Osteocyte (in vitro differentiated cells): ENCODE measurements around the gene MYO16. TPM values are rescaled to one million over a fixed set of nuclear protein-coding genes. Genes with fewer than 3 reads are reported as not detected.

Source experiments
- DNase-seq: peaks from one replicate; pipeline ENCODE4 v3.0.0; 2021; ENCODE audit warnings: mixed read lengths; ENCODE audit not compliant: unreplicated experiment; ENCODE audit errors: extremely low spot score
- H3K27ac Mint-ChIP-seq: one replicate; pipeline ENCODE4 v1.8.0; 2021; ENCODE audit warnings: mild to moderate bottlenecking, mixed read lengths; ENCODE audit not compliant: unreplicated experiment
- H3K27me3 Mint-ChIP-seq: one replicate; pipeline ENCODE4 v1.8.0; 2021; ENCODE audit warnings: mixed read lengths; ENCODE audit not compliant: unreplicated experiment
- H3K36me3 Mint-ChIP-seq: one replicate; pipeline ENCODE4 v1.8.0; 2021; ENCODE audit warnings: mixed read lengths; ENCODE audit not compliant: unreplicated experiment
- H3K4me1 Mint-ChIP-seq: one replicate; pipeline ENCODE4 v1.8.0; 2021; ENCODE audit warnings: mixed read lengths; ENCODE audit not compliant: unreplicated experiment
- H3K4me3 Mint-ChIP-seq: one replicate; pipeline ENCODE4 v1.8.0; 2021; ENCODE audit warnings: mild to moderate bottlenecking, moderate library complexity, mixed read lengths; ENCODE audit not compliant: unreplicated experiment
- H3K9me3 Mint-ChIP-seq: one replicate; pipeline ENCODE4 v1.8.0; 2021; ENCODE audit warnings: mixed read lengths; ENCODE audit not compliant: unreplicated experiment
- total RNA-seq: library from RNA; stranded (reverse); gene quantifications from 2 replicates; pipeline ENCODE4 v1.2.1, GENCODE V29; 2021
- TF ChIP-seq, protein P1 (sequence below): fragments of 200-600 bp; sonication (generic); IDR thresholded peaks from 2 replicates; pipeline ENCODE4 v1.5.0; 2021; ENCODE audit warnings: antibody characterized with exemption, mild to moderate bottlenecking, moderate library complexity

Gene MYO16
- total RNA-seq, 1 donor from 2014 or later = 0.13 TPM

DNA sequence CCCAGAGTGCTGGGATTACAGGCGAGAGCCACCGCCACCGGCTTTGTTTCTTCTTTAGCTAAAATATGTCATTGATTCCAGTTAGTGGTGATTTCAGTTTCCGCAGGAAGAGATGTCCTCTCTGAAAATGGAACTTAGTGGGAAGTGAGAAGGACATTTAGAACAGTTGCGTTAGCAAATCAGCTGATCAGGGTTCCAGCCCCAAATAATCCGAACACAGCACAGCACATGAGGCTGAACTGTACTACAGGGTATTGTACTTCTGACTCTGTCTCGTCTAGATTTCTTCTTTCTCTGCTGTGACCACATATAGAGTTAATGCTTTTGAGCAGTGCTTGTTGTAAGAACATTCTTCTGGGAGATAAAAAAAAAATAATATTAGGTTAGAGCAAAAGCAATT is 314.4 kb downstream of the MYO16 start:
- no peaks in the 10 kb centered on the region for H3K27me3 Mint-ChIP-seq
- no peaks in the 10 kb centered on the region for H3K36me3 Mint-ChIP-seq
- no peak for DNase-seq
- H3K9me3 Mint-ChIP-seq = no peaks in the 10 kb centered on the region
- TF ChIP-seq, protein P1, sequence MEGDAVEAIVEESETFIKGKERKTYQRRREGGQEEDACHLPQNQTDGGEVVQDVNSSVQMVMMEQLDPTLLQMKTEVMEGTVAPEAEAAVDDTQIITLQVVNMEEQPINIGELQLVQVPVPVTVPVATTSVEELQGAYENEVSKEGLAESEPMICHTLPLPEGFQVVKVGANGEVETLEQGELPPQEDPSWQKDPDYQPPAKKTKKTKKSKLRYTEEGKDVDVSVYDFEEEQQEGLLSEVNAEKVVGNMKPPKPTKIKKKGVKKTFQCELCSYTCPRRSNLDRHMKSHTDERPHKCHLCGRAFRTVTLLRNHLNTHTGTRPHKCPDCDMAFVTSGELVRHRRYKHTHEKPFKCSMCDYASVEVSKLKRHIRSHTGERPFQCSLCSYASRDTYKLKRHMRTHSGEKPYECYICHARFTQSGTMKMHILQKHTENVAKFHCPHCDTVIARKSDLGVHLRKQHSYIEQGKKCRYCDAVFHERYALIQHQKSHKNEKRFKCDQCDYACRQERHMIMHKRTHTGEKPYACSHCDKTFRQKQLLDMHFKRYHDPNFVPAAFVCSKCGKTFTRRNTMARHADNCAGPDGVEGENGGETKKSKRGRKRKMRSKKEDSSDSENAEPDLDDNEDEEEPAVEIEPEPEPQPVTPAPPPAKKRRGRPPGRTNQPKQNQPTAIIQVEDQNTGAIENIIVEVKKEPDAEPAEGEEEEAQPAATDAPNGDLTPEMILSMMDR = no peak
- peaks cover 19% of the 10 kb centered on the region for H3K4me1 Mint-ChIP-seq
- no peak overlapping the region for H3K4me3 Mint-ChIP-seq
- no peak overlapping the region for H3K27ac Mint-ChIP-seq

DNA sequence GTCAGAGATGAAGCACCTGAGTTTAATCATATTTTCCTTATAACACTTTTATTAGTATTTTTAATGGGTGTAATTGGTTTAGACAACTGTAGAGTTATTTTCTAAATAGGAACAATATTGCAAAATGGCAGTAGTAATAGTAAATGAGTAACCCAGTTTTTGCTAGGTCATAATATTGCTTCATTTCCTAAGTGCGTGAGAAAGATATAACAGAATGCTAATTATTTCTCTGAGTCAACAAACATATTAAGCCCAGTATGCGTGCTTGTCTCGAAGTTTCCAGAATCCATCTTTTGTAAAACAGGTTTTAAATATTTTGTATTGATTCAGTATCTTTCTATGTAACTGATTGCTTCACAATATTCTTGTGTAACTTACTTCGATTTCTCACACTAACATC is 315.3 kb downstream of the MYO16 start:
- H3K36me3 Mint-ChIP-seq = no peaks in the 10 kb centered on the region
- no peak overlapping the region for H3K27ac Mint-ChIP-seq
- no peak overlapping the region for H3K4me3 Mint-ChIP-seq
- no peak for DNase-seq
- peaks cover 22% of the 10 kb centered on the region for H3K4me1 Mint-ChIP-seq
- no peaks in the 10 kb centered on the region for H3K9me3 Mint-ChIP-seq
- H3K27me3 Mint-ChIP-seq = no peaks in the 10 kb centered on the region
- TF ChIP-seq, protein P1 = no peak

DNA sequence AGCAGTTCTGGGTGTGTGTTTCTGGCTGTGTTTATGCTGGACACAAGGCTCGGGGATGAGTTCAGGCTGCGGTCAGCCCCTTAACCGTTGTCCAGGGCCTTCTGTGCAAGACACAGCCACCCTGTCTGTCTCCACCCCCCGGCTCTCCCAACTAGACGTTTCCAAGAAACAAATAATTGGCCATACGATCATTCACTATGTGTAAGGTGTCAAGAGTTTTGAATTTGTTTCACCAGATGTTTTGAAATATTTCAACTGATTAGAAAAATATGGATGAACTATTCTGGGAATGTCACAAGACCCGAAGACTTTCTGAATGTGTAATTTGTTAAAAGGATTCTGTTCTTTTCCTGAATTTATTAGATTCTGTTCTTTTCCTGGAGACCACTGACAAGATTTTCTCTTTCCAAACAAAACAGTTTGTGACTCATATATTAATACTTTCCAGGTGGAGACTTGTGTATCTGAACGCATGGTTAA is 318.2 kb downstream of the MYO16 start:
- Mint-ChIP-seq H3K4me3 (no peak overlapping the region), H3K27ac (peak overlapping the region; percentile 87), H3K36me3 (no peaks in the 10 kb centered on the region), H3K9me3 (no peaks in the 10 kb centered on the region), H3K4me1 (peaks cover 22% of the 10 kb centered on the region), H3K27me3 (no peaks in the 10 kb centered on the region)
- TF ChIP-seq, protein P1 = no peak
- no peak for DNase-seq

DNA sequence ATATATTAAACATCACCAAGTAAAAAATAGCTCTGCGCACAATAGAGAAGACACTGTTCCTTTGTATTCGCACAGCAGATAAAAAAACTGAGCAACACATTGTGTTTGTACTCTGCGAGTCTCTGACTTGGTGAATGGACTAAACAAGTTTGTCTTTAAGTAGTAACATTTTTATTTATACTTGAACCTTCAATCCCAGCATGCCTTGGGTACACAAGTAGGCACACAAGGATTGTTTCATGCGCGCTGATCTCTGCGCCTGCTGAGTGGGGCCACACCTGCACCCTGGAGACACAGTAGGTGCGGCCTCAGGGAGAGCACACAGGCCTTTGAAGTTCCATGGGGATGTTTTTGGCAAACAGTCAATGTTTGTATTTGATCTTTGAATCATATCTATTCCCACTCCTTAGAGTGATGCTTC is 318.9 kb downstream of the MYO16 start:
- Mint-ChIP-seq H3K27ac (peak overlapping the region; percentile 87), H3K4me1 (peaks cover 22% of the 10 kb centered on the region), H3K27me3 (no peaks in the 10 kb centered on the region), H3K4me3 (no peak overlapping the region), H3K36me3 (no peaks in the 10 kb centered on the region), H3K9me3 (no peaks in the 10 kb centered on the region)
- no peak for DNase-seq
- TF ChIP-seq, protein P1 = no peak

DNA sequence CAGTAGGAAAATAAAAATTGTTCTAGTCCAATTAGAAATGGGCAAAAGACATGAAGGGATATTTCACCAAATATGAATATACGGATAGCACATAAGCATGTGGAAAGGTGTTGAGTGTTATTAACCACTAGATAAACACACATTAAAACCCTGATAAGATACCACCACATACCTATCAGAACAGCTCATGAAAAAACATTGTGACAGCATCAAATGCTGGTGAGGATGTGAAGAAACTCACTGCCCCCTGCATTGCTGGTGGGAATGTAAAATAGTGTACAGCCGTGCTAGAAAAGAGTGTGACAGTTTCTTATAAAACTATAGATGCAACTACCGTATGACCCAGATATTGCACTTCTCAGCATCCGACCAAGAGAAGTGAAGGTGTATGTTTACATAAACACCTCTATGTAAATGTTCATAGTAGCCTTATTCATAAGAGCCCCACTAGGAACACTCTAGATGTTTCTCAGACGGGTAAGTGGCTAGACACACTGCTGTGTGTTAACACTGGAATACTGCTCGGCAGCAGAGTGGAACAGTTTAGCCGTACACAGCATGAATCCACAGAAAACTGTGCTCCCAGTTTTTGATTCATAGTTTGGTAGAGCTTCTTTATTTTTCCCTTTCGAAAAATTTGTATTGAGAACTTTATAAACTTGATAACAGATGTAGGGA is 321.1 kb downstream of the MYO16 start:
- Mint-ChIP-seq H3K4me1 (peaks cover 22% of the 10 kb centered on the region), H3K27ac (no peak overlapping the region), H3K4me3 (no peak overlapping the region), H3K9me3 (no peaks in the 10 kb centered on the region), H3K36me3 (no peaks in the 10 kb centered on the region), H3K27me3 (no peaks in the 10 kb centered on the region)
- no peak for DNase-seq
- TF ChIP-seq, protein P1 = no peak
